ENCODE data around the gene PLXDC2.

DNA sequence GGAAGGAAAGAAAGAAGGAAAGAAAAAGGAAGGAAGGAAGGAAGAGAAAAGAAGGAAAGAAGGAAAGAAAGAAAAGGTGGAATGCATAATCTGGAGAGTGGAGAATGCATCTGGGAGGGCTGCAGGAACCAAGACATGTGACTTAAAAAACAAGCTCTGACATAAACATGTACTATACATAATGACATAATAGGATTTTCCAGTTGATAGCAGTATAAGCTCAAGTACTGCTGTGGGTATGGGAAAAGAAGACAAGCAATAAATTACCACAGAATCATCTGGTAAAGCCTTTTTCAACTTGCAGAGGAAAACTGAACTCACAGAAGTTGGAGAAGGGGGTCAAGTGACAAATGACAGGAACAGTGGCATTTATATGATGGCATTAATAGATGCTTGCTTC, 345.9 kb downstream of the PLXDC2 start:
- TF ChIP-seq POLR2AphosphoS5 (IDR thresholded peaks at IDR 0.05; ENCODE audit: low read depth, low read length) (no peak), SIN3A (IDR thresholded peaks at IDR 0.05; ENCODE audit: low read depth) (no peak)

Measured in HCT116 (cell line).